Gastroesophageal sphincter (tissue), 4 donors: ENCODE measurements around the gene IL34. TPM values are rescaled to one million over a fixed set of nuclear protein-coding genes. Genes with fewer than 3 reads are reported as not detected.
"Not testable (repeated sequence)": the region's sequence is repeated elsewhere in the genome, so short reads cannot be mapped to it uniquely, and the experiment has no call there.

ENCODE experiments used
- ATAC-seq: fragments of 150-250 bp; one replicate; pipeline ENCODE4 v1.9.1; 2016; ENCODE audit warnings: mild to moderate bottlenecking, moderate library complexity
- H3K27ac ChIP-seq, 4 donors: fragments of 200-600 bp; sonication (generic) in 3 of 4; 1 replicate in 3 of 4; 2 replicates in 1 of 4; pipeline ENCODE4 v1.5.1; 2016 to 2019
- H3K27me3 ChIP-seq: fragments of 200-600 bp; sonication (generic); one replicate; pipeline ENCODE4 v1.5.1; 2019
- H3K36me3 ChIP-seq, 2 donors: fragments of 200-600 bp; sonication (generic); one replicate each; pipeline ENCODE4 v1.5.1; 2019; ENCODE audit warnings: control low read depth in 1 of 2
- H3K4me1 ChIP-seq, 3 donors: fragments of 200-600 bp; sonication (generic); 1 replicate in 2 of 3; 2 replicates in 1 of 3; pipeline ENCODE4 v1.5.1; 2016 to 2019; ENCODE audit warnings: control low read depth in 2 of 3
- H3K4me3 ChIP-seq, 2 donors: fragments of 200-600 bp; sonication (generic); one replicate each; pipeline ENCODE4 v1.5.1; 2019; ENCODE audit warnings: mild to moderate bottlenecking in 1 of 2, moderate library complexity in 1 of 2
- H3K9me3 ChIP-seq, 3 donors: fragments of 200-600 bp; sonication (generic); one replicate each; pipeline ENCODE4 v1.5.1; 2017 to 2019; ENCODE audit warnings: control low read depth in 2 of 3
- EP300 ChIP-seq: sonication (generic); formaldehyde crosslinking; IDR thresholded peaks from one replicate; pipeline ENCODE4 v1.6.1; 2017; ENCODE audit warnings: antibody characterized with exemption, mild to moderate bottlenecking
- POLR2A ChIP-seq, 2 donors: fragments of 450-650 bp; IDR thresholded peaks; one replicate each; pipeline ENCODE4 v1.6.1; 2017; ENCODE audit warnings: antibody characterized with exemption in 2 of 2, mild to moderate bottlenecking in 2 of 2, moderate library complexity in 1 of 2
- POLR2AphosphoS5 ChIP-seq: sonication (generic); formaldehyde crosslinking; IDR thresholded peaks from one replicate; pipeline ENCODE4 v1.6.1; 2017; ENCODE audit warnings: antibody characterized with exemption
- WGBS, 2 donors: methylation state at CpG; one replicate each; pipeline ENCODE4 v1.1.5; 2018; ENCODE audit warnings: low coverage in 1 of 2; 5-methylcytosine and 5-hydroxymethylcytosine counted together
- total RNA-seq, 4 donors: library from RNA; depleted of rRNA; stranded (reverse); fragments of >200 nt; gene quantifications; one replicate each; pipeline ENCODE4 v1.1.0, GENCODE V29; 2016
- TF ChIP-seq, protein P1 (sequence below), 4 experiments: fragments of 200-600 bp in 2 of 4; fragments of 450-650 bp in 2 of 4; sonication (generic) in 1 of 4; IDR thresholded peaks; one replicate each; pipeline ENCODE4 v1.5.1; 2017 to 2019; ENCODE audit warnings: antibody characterized with exemption in 4 of 4, mild to moderate bottlenecking in 2 of 4, moderate library complexity in 2 of 4

Gene IL34
- total RNA-seq, 4 donors from 2014 or later: 1.6 to 4.1 (median 2.8) TPM

DNA sequence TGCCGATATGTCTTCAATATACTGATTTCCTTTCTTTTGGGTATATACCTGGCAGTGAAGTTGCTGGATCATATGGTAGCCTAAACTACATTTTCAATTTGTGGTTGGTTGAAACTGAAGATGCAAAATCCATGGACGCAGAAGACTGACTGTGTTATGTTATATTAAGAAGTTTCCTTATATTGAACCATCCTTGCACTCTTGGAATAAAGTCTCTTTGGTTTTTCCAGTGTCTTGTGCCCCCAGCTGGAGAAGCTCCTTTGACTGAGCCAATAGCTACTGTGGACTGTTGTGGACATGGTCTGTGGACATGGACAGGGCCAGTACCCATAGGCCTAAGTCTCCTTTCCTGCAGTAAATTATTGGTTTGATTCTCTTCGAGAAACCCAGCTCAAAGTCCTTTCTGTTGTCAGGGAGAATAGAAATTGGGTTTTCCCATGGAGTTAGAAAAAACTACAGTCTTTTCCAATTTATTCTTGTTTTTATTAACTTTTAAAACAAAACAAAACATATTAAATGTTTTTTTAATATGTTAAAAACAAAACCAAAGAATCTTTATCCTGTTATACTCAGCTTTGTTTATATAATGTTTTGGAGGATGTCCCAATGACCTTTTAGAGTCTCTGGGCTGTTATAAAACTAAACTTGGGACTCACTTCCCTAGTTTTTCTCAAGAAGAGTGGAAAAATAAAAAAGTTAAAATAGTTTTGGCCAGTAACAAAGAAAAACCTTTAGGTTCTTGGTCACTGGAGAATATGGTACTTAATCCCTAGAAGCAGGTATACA lies 15.2 kb upstream of the IL34 start:
- peaks cover 0 to 11% (median 0%) of the 10 kb centered on the region in 3 donors for H3K9me3 ChIP-seq
- no peak for ATAC-seq
- 56 to 92% methylated on average over 3 of the region's 3 CpGs for WGBS, 2 donors
- H3K27ac ChIP-seq: no peak overlapping the region
- H3K4me3 ChIP-seq: no peak overlapping the region
- no peaks in the 10 kb centered on the region for H3K36me3 ChIP-seq
- TF ChIP-seq, protein P1, sequence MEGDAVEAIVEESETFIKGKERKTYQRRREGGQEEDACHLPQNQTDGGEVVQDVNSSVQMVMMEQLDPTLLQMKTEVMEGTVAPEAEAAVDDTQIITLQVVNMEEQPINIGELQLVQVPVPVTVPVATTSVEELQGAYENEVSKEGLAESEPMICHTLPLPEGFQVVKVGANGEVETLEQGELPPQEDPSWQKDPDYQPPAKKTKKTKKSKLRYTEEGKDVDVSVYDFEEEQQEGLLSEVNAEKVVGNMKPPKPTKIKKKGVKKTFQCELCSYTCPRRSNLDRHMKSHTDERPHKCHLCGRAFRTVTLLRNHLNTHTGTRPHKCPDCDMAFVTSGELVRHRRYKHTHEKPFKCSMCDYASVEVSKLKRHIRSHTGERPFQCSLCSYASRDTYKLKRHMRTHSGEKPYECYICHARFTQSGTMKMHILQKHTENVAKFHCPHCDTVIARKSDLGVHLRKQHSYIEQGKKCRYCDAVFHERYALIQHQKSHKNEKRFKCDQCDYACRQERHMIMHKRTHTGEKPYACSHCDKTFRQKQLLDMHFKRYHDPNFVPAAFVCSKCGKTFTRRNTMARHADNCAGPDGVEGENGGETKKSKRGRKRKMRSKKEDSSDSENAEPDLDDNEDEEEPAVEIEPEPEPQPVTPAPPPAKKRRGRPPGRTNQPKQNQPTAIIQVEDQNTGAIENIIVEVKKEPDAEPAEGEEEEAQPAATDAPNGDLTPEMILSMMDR (IDR thresholded peaks at IDR 0.05): no peak
- TF ChIP-seq POLR2A (IDR thresholded peaks at IDR 0.05): no peak
- no peak for TF ChIP-seq EP300
- TF ChIP-seq POLR2AphosphoS5: no peak
- no peaks in the 10 kb centered on the region for H3K4me1 ChIP-seq
- no peaks in the 10 kb centered on the region for H3K27me3 ChIP-seq

DNA sequence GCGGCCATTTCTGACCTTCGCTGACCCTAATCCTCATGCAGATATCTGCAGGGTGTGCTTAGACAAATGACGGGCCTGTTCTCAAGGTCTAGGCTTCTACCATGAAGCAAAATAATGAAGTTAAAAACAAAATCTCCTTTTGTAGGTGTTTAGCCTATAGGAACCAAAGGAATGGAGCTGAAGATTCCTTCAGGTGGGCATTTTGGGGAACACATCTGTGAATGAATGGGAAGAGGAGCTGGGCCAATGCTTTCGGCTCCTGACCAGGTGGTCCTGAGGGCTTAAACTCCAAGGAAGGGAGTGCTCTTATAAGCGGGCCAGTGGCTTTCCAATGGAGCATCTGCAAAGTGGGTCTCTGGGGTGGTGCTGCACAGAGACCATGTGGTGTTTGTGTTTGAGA lies 14.1 kb upstream of the IL34 start:
- Histone ChIP-seq H3K27ac (no peak overlapping the region), H3K36me3 (no peaks in the 10 kb centered on the region), H3K4me3 (no peak overlapping the region), H3K9me3 (peaks cover 0 to 11% (median 0%) of the 10 kb centered on the region in 3 donors), H3K4me1 (no peaks in the 10 kb centered on the region), H3K27me3 (no peaks in the 10 kb centered on the region)
- TF ChIP-seq POLR2AphosphoS5: no peak
- no peak for TF ChIP-seq EP300
- TF ChIP-seq, protein P1 (IDR thresholded peaks at IDR 0.05): no peak
- no peak for TF ChIP-seq POLR2A (IDR thresholded peaks at IDR 0.05)
- no peak for ATAC-seq
- 80 to 100% methylated on average over 2 of the region's 5 CpGs for WGBS, 2 donors

DNA sequence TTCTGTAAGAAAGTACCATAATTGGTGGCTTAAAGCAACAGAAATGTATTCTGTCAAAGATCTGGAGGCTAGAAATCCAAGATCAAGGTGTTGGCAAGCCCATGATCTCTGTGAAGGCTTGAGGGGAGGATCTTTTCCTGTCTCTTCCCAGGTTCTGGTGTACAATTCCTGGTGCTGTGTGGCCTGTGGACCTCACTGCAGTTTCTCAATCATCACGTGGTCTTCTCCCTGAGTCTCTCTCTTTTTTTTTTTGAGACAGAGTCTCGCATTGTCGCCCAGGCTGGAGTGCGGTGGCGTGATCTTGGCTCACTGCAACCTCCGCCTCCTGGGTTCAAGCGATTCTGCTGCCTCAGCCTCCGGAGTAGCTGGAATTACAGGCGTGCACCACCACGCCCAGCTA lies 12.7 kb upstream of the IL34 start:
- H3K27me3 ChIP-seq, H3K4me3 ChIP-seq, ATAC-seq, H3K27ac ChIP-seq, H3K36me3 ChIP-seq, H3K4me1 ChIP-seq: not testable (repeated sequence)
- WGBS, 2 donors: 89 to 100% methylated on average over 1 to 9 of the region's 10 CpGs
- peaks cover 0 to 11% (median 0%) of the 10 kb centered on the region in 3 donors for H3K9me3 ChIP-seq

DNA sequence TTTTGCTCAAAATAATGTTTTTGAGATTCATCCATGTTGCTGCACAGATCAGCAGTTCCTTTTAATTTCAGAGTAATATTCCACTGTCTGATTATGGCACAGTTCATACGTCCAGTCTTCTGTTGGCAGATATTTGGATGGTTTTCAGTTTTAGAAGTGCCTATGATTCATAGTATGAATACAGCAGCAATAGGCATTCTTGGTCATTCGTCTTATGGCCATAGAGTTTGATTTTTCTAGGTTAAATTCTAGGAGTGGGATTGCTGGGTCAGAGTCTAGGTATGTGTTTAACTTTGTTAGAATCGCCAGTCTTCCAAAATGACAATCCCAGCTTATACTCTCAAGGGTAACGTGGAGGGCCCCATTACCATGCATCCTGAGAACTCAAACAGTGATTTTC lies 11.5 kb upstream of the IL34 start:
- no peak for ATAC-seq
- Histone ChIP-seq H3K36me3 (no peaks in the 10 kb centered on the region), H3K4me3 (no peak overlapping the region), H3K4me1 (peaks cover 0 to 6% (median 0%) of the 10 kb centered on the region in 3 donors), H3K27me3 (no peaks in the 10 kb centered on the region), H3K9me3 (peaks cover 0 to 11% (median 0%) of the 10 kb centered on the region in 3 donors), H3K27ac (no peak overlapping the region)
- no peak for TF ChIP-seq POLR2A (IDR thresholded peaks at IDR 0.05)
- TF ChIP-seq POLR2AphosphoS5: no peak
- no peak for TF ChIP-seq EP300
- TF ChIP-seq, protein P1 (IDR thresholded peaks at IDR 0.05): no peak
- 35 to 52% methylated on average over 4 of the region's 4 CpGs for WGBS, 2 donors

DNA sequence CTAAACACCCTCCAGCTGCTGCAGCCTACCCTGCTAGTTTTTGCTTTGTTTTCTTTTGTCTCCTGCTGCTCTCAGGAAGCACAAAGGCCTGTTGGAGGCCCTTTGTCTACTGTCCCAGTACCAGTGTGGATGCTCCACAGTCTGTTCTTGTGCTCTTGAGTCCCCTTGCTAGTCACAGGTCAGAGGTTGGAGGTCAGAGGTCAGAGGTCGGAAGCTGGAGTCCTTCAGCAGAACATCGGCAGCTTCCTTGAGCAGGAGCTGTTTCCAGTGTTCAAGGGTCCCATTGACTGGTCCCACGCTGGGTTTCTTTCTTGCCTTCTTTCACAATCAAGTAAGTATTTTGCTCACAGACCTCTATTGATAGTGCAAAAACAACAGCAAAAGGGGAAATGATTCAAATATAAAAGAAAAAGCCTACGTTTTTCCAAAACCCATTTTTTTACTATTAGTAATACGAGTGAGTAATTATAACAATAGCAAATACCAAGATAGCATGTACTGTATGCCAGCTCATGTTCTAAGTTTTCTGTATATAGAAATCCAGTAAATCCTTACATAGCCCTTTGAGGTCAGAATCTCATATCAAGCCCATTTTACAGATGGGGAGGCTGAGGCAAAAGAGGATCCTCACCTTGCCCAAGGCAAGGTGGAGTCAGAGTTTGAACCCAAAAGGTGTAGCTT lies 10.9 kb upstream of the IL34 start:
- Histone ChIP-seq H3K27ac (peak overlapping the region in 1 of 4 donors; percentile 14), H3K27me3 (no peaks in the 10 kb centered on the region), H3K9me3 (peaks cover 0 to 8% (median 0%) of the 10 kb centered on the region in 3 donors), H3K4me1 (peaks cover 0 to 7% (median 0%) of the 10 kb centered on the region in 3 donors), H3K36me3 (no peaks in the 10 kb centered on the region), H3K4me3 (no peak overlapping the region)
- no peak for TF ChIP-seq POLR2A (IDR thresholded peaks at IDR 0.05)
- TF ChIP-seq, protein P1 (IDR thresholded peaks at IDR 0.05): no peak
- ATAC-seq: peak; percentile 31
- WGBS, 2 donors: 23 to 56% methylated on average over 2 to 5 of the region's 5 CpGs
